ENCODE measurements around the gene VWA7.
A peak's percentile ranks its signal among the peaks of the same experiment; 100 is the strongest.

VWA7 gene

DNA sequence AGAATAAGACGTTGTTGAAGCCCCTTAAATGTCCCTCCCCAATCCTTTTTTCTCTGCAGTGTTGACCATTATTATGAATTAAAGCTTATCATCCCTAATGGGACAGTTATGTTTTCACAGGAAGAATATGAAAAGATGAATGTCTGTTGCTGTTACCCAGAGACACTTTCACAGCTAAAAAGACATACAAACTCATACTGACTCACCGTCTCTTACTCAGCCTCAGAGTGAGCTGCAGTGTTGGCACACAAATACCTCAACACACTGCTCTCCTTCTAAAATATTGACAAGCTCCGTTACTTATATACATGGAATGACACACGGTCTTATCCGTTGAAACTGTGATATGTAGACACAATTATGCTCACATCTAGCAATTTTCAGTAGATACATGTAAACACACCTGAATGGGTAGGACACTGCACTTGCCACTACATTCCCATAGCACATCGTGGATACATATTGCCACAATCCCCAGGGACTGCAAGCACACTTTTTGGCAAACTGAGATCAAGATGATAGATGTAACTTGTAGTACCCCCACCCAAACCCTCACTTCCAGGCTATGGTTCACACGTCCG is 24.3 kb downstream of the VWA7 start:
- DNase-seq (ENCODE audit: low spot score) = peak; percentile 66

DNA sequence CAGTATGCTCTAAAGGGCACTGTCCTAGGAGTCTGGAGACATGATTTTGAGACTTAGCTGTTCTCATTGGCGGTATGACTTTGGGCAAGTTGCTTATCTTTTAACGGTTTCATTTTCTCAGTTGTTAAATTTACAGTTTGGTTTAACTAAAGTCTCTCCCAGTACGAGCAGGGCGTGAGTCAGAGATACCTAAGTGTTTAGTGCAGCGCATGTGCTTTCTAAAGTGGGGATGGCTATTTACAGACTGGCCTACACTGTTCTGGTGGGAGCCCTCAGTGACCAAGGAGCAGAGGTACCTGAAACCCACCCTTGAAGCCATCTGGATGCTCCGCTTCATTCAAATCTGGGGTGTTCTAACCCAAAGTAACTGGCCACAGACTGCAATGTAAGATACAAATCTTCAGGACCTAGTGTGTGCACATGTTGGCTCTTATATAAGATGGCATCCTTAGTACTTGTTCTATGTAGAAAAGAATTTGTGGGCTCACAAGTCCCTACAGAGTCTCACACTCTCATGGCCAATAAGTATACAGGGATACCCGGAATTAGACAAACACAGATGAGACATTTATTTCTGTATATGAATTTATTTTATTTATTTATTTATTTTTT is 26.6 kb downstream of the VWA7 start:
- DNase-seq (ENCODE audit: low spot score) = no peak

DNA sequence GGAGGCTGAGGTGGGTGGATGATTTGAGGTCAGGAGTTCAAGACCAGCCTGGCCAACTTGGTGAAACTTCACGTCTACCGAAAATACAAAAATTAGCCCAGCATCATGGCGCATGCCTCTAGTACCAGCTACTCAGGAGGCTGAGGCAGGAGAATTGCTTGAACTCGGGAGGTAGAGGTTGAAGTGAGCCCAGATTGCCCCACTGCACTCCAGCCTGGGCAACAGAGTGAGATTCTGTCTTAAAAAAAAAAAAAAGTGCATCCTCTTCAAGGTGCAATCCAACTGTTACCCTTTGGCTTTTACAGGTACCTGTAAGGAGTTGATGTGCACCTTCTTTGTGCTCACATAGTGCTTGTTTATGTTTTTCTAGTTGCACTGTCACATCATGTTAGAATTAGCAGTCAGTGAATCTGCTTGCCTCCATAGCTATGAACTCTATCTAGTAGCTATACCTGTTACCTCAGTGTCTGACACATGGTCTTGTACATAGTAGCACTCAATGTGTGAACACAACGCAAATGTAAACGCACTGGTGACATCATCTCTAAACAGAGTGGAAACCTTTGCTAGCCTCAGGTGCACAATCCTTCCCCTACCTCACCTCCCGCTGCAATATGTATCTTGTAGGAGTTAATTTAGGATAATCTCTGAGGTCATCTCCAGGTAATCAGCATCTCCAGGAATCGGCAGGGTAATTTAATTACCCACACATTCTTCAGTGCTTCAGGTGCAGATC is 27.7 kb downstream of the VWA7 start:
- no peak for DNase-seq (ENCODE audit: low spot score)

DNA sequence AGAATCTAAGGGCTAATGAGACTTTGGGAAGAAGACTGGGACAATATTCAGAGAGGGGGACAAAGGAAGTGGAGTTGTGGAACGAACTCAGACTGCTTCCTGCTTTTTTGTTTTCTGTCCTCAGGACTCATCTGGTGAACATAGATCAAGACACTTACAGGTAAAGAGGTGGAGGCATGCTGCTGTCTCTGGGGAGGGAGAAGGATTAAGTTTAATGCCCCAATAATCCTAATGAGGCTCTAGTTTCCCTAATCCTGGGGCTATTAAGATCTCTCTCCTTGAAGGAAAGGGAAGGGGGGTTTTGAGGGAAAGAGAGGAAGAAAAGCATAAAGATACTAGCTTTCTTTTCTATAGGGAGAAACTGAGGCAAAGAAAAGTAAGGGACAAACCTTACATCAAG is 32.7 kb downstream of the VWA7 start:
- no peak for DNase-seq (ENCODE audit: low spot score)

DNA sequence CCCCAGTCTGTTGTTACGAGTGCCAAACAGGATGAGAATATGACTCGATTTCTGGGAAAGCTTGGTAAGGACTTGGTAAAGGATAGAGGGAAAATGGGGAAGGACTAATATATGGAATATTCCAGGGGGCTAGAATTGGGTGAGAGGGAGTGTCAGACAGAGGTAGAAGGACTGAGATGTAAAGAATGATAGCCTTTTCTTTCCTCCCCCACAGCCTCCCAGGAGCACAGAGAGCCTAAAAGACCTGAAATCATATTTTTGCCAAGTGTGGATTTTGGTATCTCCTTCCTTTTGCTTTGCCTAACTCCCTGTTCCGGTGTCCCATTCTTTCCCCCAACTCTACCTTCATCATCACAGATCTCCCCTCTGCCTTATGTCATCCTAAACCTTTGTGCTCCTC is 34.2 kb downstream of the VWA7 start:
- no peak for DNase-seq (ENCODE audit: low spot score)

DNA sequence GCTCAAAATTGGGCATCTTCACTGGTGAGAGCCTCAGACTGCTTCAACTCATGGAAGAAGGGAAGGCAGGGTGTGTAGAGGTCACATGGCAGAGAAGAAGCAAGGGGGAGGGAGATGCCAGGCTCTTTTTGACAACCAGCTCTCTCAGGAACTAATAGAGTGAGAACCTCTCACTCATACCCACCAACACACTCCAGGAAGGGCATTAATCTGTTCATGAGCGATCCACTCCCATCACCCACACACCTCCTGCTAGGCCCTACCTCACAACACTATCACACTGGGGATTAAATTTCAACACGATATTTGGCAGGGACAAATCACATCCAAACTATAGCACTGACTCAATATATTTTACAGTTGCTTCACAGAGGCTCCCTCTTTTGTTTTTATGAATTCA is 35.3 kb downstream of the VWA7 start:
- no peak for DNase-seq (ENCODE audit: low spot score)

DNA sequence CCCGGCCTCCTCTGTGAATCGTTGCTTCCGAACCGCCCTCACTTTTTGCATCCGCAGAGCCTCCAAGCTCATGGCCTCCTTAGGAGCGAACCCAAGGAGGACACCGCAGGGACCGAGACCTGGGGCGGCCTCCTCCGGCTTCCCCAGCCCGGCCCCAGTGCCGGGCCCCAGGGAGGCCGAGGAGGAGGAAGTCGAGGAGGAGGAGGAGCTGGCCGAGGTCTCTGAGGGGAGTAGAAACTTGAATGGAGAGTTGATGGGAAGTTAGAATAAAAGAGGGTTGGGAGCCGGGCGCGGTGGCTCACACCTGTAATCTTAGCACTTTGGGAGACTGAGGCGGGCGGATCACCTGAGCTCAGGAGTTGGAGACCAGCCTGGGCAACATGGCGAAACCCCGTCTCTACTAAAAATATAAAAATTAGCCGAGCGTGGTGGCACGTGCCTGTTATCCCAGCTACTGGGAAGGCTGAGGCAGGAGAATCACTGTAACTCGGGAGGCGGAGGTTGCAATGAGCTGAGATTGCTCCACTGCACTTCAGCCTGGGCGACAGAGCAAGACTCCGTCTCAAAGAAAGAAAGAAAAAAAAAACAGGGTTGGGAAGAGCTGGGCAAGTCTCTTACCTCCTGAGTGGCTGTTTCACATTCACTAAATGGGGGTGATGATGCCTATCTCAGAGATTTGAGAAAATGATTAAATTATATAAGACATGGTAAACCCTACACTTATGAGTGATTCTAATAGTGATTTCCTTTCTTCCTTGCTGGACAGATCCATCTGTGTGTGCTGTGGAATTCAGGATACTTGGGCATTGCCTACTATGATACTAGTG is 36.5 kb downstream of the VWA7 start:
- DNase-seq (ENCODE audit: low spot score) = no peak

DNA sequence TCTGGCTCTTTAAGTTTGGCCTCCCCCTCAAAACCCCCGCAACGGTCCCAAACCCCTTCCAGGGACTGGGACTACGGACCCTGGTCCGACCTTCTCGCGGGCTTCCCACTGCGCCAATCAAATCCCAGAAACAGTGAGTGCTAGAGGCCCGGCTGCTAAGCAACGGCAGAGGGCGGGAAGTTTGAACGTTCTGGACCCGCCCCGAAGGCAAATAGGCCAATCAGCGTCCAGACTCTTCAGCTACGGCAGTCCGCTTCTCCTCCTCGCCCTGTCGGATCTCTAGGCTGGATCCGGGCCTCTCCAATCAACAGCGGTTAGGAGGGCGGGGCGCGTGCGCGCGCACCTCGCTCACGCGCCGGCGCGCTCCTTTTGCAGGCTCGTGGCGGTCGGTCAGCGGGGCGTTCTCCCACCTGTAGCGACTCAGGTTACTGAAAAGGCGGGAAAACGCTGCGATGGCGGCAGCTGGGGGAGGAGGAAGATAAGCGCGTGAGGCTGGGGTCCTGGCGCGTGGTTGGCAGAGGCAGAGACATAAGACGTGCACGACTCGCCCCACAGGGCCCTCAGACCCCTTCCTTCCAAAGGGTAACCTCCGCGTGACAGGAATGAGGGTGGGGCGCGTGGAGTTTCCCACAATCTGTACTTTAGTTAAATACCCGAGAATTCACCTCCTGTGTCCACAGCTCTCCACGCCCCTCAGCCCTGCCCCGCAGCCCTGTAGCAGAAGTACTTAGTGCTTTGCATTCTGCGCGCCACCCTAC is 37.3 kb downstream of the VWA7 start, which contains the start of gene MSH5:
Gene MSH5 (plus strand): TSS at position 367 of the 758 bp plus-strand sequence. CDS start 462 bp downstream, outside the sequence.
- DNase-seq (ENCODE audit: low spot score) = peak; percentile 98

DNA sequence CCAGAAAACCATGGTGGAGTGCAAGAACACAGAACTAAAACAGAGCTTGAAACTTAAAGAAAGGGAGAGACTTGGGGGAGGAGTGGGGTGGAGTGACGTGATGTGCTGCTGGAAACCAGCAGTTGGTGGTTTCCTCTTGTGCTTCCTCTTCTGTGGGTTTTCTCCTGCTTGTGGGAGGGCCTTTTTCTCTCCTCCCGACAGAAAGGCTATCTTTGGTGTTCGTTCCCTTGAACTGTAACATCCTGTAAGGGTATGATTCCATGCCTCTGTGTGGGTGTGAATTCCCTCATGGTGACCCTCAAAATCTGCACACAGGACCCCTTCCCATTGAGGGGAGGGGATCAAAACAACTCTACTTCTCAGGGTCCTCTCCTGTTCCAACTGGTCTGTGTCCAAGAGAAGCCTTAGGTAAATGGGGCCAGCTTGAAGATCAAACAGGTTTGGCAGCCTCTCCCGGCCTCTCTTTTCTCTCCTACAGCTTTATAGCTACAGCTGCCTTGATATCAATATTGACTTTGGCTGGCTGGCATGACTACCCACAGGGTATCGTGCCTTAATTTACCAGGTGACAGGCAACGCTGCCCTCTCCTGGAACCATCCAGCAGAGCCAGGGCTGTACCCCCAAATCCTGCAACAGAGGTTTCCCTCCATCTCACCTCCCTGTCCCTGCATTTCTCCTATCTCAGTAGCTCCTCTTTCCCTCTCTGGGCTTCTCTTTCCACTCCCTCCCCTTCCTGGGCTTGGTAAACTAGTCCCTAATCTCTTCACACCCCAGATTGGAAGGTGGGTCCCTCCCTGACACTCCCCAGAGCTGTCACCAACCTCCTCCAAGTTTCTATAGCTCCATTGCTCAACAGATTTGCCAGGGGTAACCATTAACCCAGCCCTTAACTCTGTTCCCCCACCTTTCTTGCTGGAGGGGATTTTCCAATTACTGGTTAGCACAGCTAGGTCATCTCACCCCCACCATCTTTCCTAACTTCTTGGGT is 38.8 kb downstream of the VWA7 start:
- DNase-seq (ENCODE audit: low spot score) = peak; percentile 82

DNA sequence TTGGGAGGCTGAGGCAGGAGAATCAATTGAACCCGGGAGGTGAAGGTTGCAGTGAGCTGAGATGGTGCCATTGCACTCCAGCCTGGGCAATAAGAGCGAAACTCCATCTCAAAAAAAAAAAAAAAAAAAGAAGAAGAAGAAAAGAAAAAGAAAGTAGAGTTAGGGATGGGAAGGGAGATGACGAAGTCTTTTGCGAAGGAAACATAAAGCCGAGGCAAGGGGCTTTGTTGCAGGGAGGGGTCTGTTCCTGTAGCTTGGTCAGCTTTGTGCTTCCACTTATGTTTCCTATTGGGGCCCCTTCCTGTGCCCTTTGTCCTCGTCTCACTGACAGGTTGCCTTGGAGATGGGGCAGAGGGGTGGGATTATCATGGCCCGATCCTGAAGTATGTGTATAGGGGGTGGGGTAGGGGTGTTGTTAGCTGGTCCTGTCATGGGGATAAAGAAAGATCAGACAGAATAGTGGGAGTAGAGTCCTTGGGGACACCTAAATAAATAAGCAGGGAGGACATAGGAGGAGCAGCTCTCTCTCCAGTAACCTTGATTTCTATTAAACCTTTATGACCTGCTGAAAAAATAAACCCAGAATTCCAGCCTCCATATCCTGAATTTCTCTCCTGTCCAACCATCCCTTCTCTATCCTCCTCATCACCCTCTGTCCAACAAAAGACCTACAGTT is 39.7 kb downstream of the VWA7 start:
- DNase-seq (ENCODE audit: low spot score) = no peak

DNA sequence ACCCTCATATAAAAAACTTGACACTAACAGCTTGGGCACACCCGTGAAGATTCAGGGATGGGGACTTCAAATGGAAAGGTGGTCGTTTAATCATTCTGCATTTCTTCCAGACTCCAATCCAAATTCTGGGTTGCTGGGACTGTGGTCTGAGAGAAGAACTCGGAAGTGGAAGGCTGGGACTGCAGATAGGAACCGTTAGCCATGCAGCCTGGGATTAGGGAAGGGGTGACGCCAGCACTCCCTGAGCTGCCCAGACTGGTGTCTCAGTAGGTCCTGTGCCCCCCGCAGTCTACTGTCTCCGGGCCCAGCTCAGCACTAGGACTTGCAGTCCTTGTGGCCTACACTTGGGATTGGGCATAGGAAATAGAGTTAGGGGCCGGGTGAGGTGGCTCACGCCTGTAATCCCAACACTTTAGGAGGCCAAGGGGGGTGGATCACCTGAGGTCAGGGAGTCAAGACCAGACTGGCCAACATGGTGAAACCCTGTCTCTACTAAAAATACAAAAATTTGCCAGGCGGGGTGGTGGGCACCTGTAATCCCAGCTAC is 40.3 kb downstream of the VWA7 start:
- DNase-seq (ENCODE audit: low spot score) = no peak

DNA sequence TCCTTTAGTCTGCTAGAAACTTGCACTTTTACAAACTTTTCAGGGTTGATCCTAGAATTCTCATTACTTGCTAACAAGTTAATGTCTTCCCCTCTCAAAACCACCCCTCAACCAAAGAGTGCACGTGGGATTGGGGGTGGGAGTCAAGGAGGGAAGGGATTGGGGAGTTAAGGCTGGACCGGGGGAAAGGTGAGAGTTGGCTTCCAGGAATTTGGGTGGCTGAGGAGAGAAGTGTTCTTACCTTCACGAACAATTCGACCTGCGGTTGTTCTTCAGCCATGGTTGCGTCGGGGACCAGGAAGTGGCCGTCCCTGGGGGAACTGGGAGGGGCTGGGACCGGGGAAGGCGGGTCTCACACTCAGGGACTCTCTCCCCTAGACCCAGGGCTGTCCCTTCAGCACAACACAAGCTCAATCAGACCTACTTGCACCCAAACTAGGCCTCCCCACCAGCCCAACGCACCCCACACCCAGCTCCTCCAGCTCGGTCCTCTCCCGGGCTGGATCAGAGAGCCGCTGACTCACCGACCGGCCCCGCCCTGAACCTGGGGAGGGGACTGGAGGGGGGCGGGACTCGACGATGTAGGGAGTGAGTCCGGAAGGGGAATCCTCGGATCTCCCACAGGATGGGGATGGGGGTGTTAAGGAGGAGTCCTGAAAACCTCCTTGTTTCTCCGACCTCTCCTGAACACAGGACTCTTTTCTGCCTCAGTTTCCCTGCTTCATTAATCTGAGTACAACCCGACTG is 40.9 kb downstream of the VWA7 start, which contains the start of gene CLIC1:
Gene CLIC1 (minus strand): TSS at position 510 of the 747 bp plus-strand sequence. CDS start 230 bp downstream, at position 280.
- DNase-seq (ENCODE audit: low spot score) = peak; percentile 88

DNA sequence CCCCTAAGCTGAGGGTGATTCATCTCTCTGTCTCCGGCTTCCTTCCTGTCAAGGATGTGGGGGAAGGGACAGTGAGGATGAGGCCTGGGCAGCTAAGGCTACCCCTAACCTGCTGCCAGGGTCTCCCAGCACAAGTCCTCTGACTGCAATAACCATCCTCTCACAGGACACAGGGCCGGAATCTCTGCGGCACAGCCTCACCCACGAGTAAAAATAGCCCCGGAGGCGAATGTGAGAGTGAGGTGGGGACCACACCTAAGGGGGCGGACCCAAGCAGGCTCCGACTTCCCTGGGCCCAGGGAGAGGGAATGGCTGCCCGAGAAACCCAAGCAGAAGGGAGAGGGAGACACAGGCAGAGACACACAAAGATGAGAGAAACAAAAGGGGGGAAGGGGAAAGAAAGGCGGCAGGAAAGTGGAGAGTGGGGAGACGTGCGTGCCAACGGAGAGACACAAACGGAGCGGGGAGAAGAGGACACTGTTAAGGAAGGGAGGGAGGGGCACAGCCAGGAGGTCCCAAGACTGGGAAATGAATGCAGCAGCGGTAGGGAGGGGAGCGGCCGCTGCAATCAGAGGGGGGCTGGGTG is 42.2 kb downstream of the VWA7 start:
- peak; percentile 63 for DNase-seq (ENCODE audit: low spot score)

DNA sequence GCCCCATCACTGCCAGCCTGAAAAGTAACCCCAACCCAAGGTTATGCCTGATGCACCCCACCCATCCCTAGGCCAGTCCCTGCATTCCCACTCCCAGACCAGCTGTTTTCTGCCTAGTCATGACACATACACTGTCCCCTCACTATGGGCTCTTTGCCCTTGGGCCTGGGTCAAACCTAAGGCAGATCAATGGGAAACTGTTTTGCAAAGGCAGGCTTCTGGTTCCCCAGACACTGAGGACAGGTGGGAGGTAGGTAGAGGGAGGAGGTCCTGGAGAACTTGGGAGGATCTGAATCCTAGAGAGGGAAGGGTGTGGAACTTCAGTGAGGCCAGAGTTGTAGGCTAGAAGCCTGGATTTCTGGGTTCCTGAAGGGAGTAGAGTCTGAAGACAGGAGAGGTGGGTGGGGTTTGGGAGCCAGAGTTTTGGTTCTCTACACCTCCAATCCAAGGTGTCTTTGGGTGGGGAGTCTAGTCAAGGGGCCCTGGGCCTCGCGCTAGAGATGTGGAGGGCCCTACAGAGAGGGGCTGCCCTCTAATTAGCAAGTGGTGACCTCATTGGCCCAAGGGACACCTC is 42.8 kb downstream of the VWA7 start:
- DNase-seq (ENCODE audit: low spot score) = no peak

DNA sequence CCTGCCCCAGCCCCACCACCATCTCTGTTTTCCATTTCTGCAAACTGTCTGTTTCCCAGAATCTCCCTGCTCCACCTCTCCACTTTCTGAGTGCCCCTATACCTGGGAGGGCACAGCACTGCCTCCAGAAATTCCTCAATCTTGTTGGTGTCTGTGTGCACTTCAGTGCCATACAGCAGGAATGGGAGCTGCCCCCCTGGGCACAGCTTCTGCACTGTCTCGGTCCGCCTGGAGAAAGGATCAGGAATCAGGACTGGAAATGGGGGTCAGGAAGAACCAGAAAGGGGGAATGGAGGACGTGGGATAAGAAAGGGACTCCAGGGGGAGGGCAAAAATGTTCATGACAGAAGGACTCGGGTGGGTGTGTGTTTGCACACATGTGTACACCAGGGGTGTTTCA is 43.4 kb downstream of the VWA7 start:
- no peak for DNase-seq (ENCODE audit: low spot score)

DNA sequence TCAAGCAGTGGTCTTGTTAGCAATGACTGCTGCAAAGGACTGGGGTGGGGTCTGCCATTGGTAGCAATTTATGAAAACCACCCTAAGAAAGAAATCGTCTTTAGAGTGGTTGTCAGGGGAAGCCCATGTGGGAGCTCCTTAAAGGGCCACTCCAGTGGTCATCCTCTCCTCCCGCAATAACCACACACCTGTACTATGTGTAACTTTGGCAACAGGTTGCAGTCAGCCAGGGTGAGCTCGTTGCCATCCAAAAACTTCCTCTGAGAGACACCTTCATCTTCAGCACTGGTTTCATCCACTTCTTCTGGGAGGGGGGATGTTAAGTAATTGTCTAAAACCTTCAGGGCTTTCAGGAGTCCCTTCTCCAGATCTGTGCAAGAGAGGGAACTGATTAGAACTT is 45.1 kb downstream of the VWA7 start:
- DNase-seq (ENCODE audit: low spot score) = no peak

DNA sequence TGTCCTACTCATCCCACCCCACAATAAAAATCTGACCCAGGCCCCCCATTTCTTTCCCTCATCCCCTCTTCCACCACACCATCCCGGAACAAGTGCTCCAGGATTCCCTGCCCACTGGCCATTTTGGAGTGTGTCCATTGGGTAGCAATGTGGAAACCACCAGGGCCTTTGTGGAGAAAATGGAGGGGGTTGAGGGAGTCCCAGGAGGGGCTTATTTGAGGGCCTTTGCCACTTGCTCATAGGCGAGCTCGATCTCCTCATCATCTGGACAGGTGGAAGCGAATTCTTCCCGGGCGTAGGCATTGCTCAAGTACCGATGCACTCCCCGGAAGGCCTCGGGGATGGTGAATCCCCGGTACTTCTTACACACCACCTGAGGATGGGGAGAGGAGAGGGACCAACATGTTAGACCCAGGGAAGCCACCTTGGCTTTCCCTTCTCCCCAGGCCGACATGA is 46.5 kb downstream of the VWA7 start:
- no peak for DNase-seq (ENCODE audit: low spot score)

All from AG08396 (cell line).